Activated gamma-delta T cell (primary cell): Measurements from ENCODE around the gene SLC51A.
"Not testable (repeated sequence)": the region's sequence is repeated elsewhere in the genome, so short reads cannot be mapped to it uniquely, and the experiment has no call there.

Experiments
- DNase-seq: peaks from one replicate; lab custom pipeline; 2025; lab: John Stamatoyannopoulos, UW

SLC51A gene

DNA sequence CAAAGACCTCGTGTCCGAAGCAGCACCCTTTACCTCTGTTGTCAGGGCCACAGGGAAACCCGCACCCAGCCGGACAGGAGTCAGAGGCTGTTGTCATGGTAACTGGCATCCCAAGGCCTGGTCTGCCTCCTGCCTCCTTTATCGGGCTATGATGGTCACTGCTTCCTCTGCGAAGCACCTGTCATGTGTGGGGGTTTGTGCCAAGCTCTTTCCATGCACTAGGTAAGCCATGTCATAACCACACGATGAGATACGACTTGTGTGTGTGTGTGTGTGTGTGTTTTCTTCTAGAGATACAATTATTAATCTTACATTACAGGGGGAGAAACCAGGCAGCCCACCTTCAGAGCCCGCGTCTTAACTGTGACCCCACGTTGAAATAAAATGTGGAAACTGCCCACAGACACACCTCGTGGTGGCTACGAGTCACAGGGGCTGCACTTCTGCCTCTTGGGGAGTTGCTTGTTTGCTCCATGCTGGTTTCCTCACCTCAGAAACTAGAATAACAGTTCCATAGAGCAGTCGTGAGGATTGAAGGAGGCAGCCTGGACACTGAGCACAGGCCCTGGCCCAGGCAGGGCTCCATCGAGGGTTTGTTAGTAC, 23.1 kb upstream of the SLC51A start:
- no peak for DNase-seq

GRCh38 chr3:196193736-196194541, 22.4 kb upstream of the SLC51A start:
- no peak for DNase-seq

GRCh38 chr3:196194542-196194915, 21.8 kb upstream of the SLC51A start:
- DNase-seq, result no peak

GRCh38 chr3:196195664-196196265, 20.6 kb upstream of the SLC51A start:
- DNase-seq, result no peak

DNA sequence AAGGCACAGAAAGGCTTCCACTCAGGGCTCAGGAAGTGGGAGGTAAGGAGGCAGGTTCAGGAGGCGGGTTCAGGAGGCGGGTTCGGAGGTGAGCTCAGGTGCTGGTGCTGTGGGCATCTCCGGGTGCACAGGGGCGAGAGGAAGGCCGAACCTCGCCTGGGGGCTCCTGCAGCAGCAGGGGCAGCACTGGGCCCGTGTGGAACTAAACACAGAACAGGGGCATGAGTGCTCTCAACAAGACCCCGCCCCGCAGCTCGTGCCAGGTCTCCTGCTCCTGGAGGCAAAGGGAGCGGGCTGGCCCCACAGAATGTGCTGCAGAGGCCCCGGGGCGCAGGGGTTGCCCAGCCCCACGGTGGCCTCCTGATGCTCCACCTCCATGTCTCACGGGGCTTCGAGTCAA, 18.8 kb upstream of the SLC51A start:
- DNase-seq, result no peak

- DNase-seq, result no peak
These were observed 18.2 kb upstream of the SLC51A start for GRCh38 chr3:196198081-196198675.

- no peak for DNase-seq
These were observed 17.3 kb upstream of the SLC51A start for GRCh38 chr3:196198771-196199753.

- no peak for DNase-seq
These were observed 13.8 kb upstream of the SLC51A start for GRCh38 chr3:196202516-196202970.

DNA sequence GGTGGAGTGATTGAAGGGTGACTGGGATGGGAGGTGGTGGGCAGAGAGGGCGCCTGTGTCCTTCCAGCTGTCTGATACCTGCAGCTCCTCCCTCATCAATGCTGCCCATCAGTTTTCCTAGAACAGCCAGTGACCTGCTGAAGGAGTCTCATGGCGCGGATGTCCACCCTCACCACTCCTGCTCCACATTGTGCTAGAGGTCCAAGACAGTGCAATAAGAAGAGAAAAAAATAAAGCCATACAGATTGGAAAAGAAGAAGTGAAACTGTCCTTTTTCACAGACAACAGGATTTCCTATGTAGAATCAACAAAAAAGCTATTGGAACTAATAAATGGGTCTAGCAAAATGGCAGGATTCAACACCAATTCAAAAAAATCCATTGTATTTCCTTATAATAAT, 12.5 kb upstream of the SLC51A start:
- DNase-seq, result no peak

DNA sequence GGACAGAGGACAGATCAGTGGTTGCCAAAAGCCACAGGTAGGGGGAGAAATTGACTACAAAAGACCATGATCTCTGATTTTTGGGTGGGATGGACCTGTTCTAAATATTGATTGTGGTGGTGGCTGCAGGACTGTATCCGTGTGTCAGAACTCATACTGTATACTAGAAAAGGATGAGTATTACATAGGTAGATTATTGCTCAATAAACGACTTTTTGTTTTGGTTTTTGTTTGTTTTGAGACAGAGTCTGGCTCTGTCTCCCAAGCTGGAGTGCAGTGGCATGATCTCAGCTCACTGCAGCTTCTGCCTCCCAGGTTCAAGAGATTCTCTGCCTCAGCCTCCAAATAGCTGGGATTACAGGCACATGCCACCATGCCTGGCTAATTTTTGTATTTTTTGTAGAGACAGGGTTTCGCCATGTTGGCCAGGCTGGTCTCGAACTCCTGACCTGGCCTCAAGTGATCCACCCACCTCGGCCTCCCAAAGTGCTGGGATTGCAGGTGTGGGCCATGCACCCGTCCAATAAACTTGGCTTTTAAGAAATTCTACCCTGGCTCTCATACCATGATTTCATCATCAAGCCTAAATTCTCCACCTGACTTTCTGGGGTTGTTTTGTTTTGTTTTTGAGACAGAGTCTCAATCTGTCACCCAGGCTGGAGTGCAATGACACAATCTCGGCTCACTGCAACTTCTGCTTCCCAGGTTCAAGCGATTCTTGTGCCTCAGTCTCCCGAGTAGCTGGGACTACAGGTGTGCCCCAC, 10.7 kb upstream of the SLC51A start:
- not testable (repeated sequence) for DNase-seq

DNA sequence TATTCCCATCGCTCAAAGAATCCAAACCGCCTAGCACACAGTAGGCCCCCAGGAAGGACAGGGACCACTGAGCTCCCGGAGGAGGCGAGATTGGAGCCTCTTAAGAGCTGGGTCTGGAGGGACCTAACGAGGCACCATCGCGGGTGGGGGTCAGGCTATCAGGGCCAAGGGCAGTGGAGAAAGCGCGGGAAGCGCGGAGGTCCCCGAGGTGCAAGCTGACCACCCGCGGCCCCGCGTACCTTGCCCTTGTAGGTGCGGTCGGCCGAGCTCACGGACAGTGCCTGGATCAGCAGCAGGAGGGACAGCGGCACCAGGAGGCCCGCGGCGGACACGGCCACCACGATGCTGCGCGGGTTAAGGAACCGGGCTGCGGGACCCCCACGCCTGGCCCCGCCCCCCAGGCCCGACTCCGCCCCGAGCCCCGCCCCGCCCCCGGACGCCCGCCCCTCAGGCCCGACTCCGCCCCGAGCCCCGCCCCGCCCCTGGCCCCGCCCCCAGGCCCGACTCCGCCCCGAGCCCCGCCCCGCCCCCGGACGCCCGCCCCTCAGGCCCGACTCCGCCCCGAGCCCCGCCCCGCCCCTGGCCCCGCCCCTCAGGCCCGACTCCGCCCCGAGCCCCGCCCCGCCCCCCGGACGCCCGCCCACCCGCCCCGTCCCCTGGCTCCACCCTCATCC, 9.0 kb upstream of the SLC51A start:
- peak; percentile 38 for DNase-seq

GRCh38 chr3:196207833-196208607, 8.3 kb upstream of the SLC51A start:
- peak; percentile 36 for DNase-seq

GRCh38 chr3:196208942-196209695, 7.2 kb upstream of the SLC51A start:
- DNase-seq, result no peak

- not testable (repeated sequence) for DNase-seq
These were observed 6.2 kb upstream of the SLC51A start for GRCh38 chr3:196209944-196210672.

DNA sequence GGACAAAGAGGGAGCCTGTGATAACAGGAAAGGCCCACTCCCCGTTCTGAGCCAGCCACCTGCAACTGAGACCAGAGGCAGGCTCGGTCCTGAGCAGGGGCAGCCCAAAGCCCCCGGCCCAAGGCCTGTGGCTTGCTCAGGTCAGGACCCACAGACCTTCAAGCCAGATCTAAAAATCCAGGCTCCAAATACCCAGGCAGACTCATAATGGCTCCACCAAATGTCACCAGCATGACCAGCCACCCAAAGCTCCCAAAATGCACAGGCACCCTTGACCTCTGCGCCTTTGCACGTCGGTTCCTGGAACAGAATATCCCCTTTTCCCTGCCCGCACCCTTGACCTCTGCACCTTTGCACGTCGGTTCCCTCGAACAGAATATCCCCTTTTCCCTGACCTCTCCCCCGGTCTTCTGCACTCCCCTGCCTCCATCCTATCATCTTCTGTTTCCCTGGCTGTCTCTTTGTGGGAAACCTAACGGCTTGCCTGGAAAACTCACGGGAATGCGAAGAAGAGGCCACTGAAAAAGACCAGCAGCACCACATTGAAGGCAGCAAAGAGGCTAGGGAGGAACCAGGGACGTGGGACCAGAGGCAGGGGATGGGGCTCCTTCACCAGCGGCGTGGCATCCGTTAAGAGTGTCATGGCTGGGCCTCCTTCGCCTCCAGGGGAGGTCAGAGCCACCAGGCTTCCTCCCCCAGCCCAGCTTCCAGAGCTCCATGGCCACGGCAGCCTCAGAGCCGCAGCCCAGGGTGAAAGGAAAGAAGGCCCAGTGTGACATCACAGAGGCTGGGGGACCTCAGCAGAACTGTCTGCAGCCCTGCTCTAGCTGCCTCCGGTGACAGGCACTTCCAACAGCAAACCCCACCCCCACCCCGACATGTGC, 5.4 kb upstream of the SLC51A start, which contains the start of gene ZDHHC19:
TSS of gene ZDHHC19 (minus strand) at position 728 of the 884 bp plus-strand sequence. CDS start at position 643, 85 bp downstream.
- DNase-seq, result no peak

DNA sequence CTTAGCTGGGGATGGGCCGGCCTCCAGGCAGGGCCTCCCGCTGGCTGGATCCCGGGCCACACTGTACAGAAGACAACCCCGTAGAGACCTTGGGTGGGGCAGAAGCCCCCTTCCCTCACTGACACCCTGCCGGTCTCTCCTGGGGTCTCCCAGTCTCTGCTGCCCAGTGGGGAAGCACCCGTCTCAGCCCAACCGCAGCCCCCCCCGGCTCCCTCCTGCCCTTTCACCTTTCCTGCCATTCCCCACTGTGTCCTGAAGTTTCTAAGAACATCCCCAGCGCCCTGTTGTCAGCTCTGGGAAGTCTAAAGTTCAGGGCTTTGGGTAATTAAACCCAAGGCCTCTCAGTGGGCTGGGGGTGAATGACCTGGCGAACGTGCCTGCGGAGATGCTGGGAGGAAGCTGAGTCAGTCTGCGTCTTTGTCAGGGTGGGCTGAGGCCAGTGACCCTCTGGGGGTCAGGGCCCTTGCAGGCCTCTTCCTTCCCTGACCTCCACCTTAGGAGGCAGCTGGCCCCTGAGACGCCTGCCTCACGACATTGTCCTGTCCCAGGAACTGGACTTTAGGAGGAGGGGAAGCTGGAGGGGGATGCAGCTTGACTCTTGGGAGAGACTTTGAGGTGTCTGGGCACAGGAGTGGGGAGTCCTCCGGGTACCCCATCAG, 1.4 kb upstream of the SLC51A start:
- DNase-seq, result no peak
